Caco-2 (cell line): ENCODE results near the gene TIMP3. TPM values are rescaled to one million over a fixed set of nuclear protein-coding genes. Genes with fewer than 3 reads are reported as not detected.

Experiments used
- BruUV-seq: library from RNA; stranded (reverse); fragments of 400-500 nt; replicated peaks from 2 replicates; lab custom pipeline; 2021; lab: Mats Ljungman, UMichigan
- CTCF ChIA-PET: fragments of 300-600 bp; sonication (Branson Sonifier 250); formaldehyde crosslinking; loops from one replicate; lab custom pipeline; 2022; ENCODE audit warnings: antibody characterized with exemption; lab: Charles Lee
- POLR2A ChIA-PET: fragments of 300-600 bp; sonication (Branson Sonifier 250); formaldehyde crosslinking; loops from one replicate; lab custom pipeline; 2022; ENCODE audit warnings: antibody characterized with exemption; lab: Charles Lee
- DNase-seq, 2 experiments: peaks; one replicate each; pipeline versions ENCODE4 v3.0.0 to v3.0.0-alpha.2; 2020 to 2022
- H3K27me3 ChIP-seq: replicated peaks from 2 replicates; pipeline ENCODE4 v1.6.0; 2011; ENCODE audit warnings: low read length; ENCODE audit not compliant: control insufficient read depth, insufficient read depth
- H3K36me3 ChIP-seq: 2 replicates; pipeline ENCODE4 v1.5.1; 2011; ENCODE audit warnings: low read length; ENCODE audit not compliant: control insufficient read depth, insufficient read depth
- H3K4me1 ChIP-seq: fragments of 250-450 bp; sonication (Bioruptor Pico); 2 replicates; pipeline ENCODE4 v1.5.1; 2020; ENCODE audit warnings: mild to moderate bottlenecking
- H3K4me3 ChIP-seq: 2 replicates; pipeline ENCODE4 v1.5.1; 2011; ENCODE audit warnings: low read depth, mild to moderate bottlenecking, control low read depth, low read length
- H3K9me3 ChIP-seq: fragments of 250-450 bp; sonication (Bioruptor Pico); 2 replicates; pipeline ENCODE4 v1.5.1; 2020; ENCODE audit warnings: mild to moderate bottlenecking, moderate library complexity
- H3K27ac Mint-ChIP-seq: one replicate; pipeline ENCODE4 v1.8.0; 2022; ENCODE audit warnings: mixed read lengths; ENCODE audit not compliant: unreplicated experiment
- H3K27me3 Mint-ChIP-seq: one replicate; pipeline ENCODE4 v1.8.0; 2022; ENCODE audit warnings: mixed read lengths; ENCODE audit not compliant: insufficient read depth, unreplicated experiment
- H3K36me3 Mint-ChIP-seq: one replicate; pipeline ENCODE4 v1.8.0; 2022; ENCODE audit warnings: mild to moderate bottlenecking, mixed read lengths; ENCODE audit not compliant: insufficient read depth, unreplicated experiment
- H3K4me1 Mint-ChIP-seq: one replicate; pipeline ENCODE4 v1.8.0; 2022; ENCODE audit warnings: low read depth, mixed read lengths; ENCODE audit not compliant: unreplicated experiment
- H3K4me3 Mint-ChIP-seq: one replicate; pipeline ENCODE4 v1.8.0; 2022; ENCODE audit warnings: mild to moderate bottlenecking, moderate library complexity, mixed read lengths; ENCODE audit not compliant: unreplicated experiment
- H3K9me3 Mint-ChIP-seq: one replicate; pipeline ENCODE4 v1.8.0; 2022; ENCODE audit warnings: mixed read lengths; ENCODE audit not compliant: unreplicated experiment
- intact Hi-C: fragments of 100-400 bp; cut with micrococcal nuclease; formaldehyde crosslinking; loops from one replicate; pipeline ENCODE4 v1.10.0; 2022; ENCODE audit not compliant: unreplicated experiment
- total RNA-seq: library from RNA; stranded (reverse); gene quantifications from 2 replicates; pipeline ENCODE4 v1.2.3, GENCODE V29; 2022
- TF ChIP-seq, protein P1 (sequence below), 2 experiments: fragments of 200-600 bp in 1 of 2; IDR thresholded peaks; 1 replicate in 1 of 2; 2 replicates in 1 of 2; pipeline versions ENCODE4 v1.5.1 to v1.8.0; 2011 to 2022; ENCODE audit warnings: antibody characterized with exemption in 1 of 2, control low read depth in 1 of 2, inconsistent platforms in 1 of 2, low read depth in 1 of 2, low read length in 1 of 2, mild to moderate bottlenecking in 1 of 2, moderate library complexity in 1 of 2; ENCODE audit not compliant: insufficient read depth in 1 of 2, severe bottlenecking in 1 of 2, unreplicated experiment in 1 of 2

Gene TIMP3
- total RNA-seq, 1 experiment from 2014 or later: 86.4 TPM

DNA sequence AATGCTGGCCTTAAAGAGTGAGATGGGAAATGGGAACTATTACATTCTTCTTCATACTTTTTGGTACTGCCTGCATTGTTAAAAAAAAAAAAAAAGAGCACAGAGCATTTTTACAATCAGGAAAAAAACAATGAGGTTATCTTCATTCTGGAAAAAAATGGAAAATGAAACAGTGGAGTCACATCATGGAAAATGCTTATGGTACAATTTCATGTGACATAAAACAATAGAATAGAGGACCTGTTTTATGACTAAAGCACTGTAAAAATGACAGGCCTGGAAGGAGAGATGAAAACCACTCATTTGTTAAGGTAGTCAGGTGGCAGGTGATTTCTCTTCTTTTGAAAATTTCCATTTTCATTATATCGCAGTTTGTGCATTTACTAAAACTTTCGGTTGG lies 75.0 kb downstream of the TIMP3 start:
- TF ChIP-seq, protein P1, sequence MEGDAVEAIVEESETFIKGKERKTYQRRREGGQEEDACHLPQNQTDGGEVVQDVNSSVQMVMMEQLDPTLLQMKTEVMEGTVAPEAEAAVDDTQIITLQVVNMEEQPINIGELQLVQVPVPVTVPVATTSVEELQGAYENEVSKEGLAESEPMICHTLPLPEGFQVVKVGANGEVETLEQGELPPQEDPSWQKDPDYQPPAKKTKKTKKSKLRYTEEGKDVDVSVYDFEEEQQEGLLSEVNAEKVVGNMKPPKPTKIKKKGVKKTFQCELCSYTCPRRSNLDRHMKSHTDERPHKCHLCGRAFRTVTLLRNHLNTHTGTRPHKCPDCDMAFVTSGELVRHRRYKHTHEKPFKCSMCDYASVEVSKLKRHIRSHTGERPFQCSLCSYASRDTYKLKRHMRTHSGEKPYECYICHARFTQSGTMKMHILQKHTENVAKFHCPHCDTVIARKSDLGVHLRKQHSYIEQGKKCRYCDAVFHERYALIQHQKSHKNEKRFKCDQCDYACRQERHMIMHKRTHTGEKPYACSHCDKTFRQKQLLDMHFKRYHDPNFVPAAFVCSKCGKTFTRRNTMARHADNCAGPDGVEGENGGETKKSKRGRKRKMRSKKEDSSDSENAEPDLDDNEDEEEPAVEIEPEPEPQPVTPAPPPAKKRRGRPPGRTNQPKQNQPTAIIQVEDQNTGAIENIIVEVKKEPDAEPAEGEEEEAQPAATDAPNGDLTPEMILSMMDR (IDR thresholded peaks at IDR 0.05; ENCODE audit: insufficient read depth in 1 of 2, low read depth in 1 of 2, low read length in 1 of 2, severe bottlenecking in 1 of 2, unreplicated experiment in 1 of 2): no peak
- no peak for DNase-seq
- ChIA-PET CTCF (no interaction called here), POLR2A (no interaction called here)
- intact Hi-C loops: no loop called here
- Histone ChIP-seq H3K27me3 (no peaks in the 10 kb centered on the region; the same call in 1 of the 2 replicates), H3K36me3 (no peaks in the 10 kb centered on the region; the same call in 1 of the 2 replicates), H3K9me3 (no peaks in the 10 kb centered on the region), H3K4me1 (0 out of 2 replicates have a peak, but pooled peaks cover 4% of the 10 kb centered on the region), H3K4me3 (no peak overlapping the region)
- Mint-ChIP-seq H3K4me1 (no peaks in the 10 kb centered on the region), H3K4me3 (no peak overlapping the region), H3K27me3 (peaks cover 15% of the 10 kb centered on the region), H3K27ac (no peak overlapping the region), H3K9me3 (no peaks in the 10 kb centered on the region), H3K36me3 (no peaks in the 10 kb centered on the region)
- no TSS peak for BruUV-seq

- ChIA-PET POLR2A (no interaction called here), CTCF (no interaction called here)
- H3K27me3 Mint-ChIP-seq: peaks cover 12% of the 10 kb centered on the region
- Histone ChIP-seq H3K36me3 (no peaks in the 10 kb centered on the region; the same call in 1 of the 2 replicates), H3K27me3 (no peaks in the 10 kb centered on the region; the same call in 1 of the 2 replicates), H3K9me3 (no peaks in the 10 kb centered on the region), H3K4me3 (no peak overlapping the region), H3K4me1 (0 out of 2 replicates have a peak, but pooled peaks cover 4% of the 10 kb centered on the region)
- no peak for DNase-seq
- H3K4me3 Mint-ChIP-seq: no peak overlapping the region
- no peak overlapping the region for H3K27ac Mint-ChIP-seq
- intact Hi-C loops: no loop called here
- no TSS peak for BruUV-seq
- no peaks in the 10 kb centered on the region for H3K36me3 Mint-ChIP-seq
- TF ChIP-seq, protein P1 (IDR thresholded peaks at IDR 0.05; ENCODE audit: insufficient read depth in 1 of 2, low read depth in 1 of 2, low read length in 1 of 2, severe bottlenecking in 1 of 2, unreplicated experiment in 1 of 2): no peak
- H3K4me1 Mint-ChIP-seq: no peaks in the 10 kb centered on the region
- no peaks in the 10 kb centered on the region for H3K9me3 Mint-ChIP-seq
Measured at GRCh38 chr22:32877196-32877595, 75.7 kb downstream of the TIMP3 start.

GRCh38 chr22:32879550-32879949 lies 78.0 kb downstream of the TIMP3 start:
- Mint-ChIP-seq H3K27me3 (peaks cover 5% of the 10 kb centered on the region), H3K4me1 (no peaks in the 10 kb centered on the region), H3K4me3 (no peak overlapping the region), H3K36me3 (no peaks in the 10 kb centered on the region), H3K27ac (no peak overlapping the region), H3K9me3 (no peaks in the 10 kb centered on the region)
- Histone ChIP-seq H3K9me3 (no peaks in the 10 kb centered on the region), H3K4me3 (no peak overlapping the region), H3K36me3 (no peaks in the 10 kb centered on the region; the same call in 1 of the 2 replicates), H3K27me3 (no peaks in the 10 kb centered on the region; the same call in 1 of the 2 replicates), H3K4me1 (0 out of 2 replicates have a peak, but pooled peaks cover 4% of the 10 kb centered on the region)
- no TSS peak for BruUV-seq
- CTCF ChIA-PET: no interaction called here
- POLR2A ChIA-PET: interaction anchor here (0.6 kb wide), 1 partner anchor 1489 kb away, joined by 5 read pairs; no protein-coding TSS in a partner anchor
- TF ChIP-seq, protein P1 (IDR thresholded peaks at IDR 0.05; ENCODE audit: insufficient read depth in 1 of 2, low read depth in 1 of 2, low read length in 1 of 2, severe bottlenecking in 1 of 2, unreplicated experiment in 1 of 2): no peak
- intact Hi-C loops: no loop called here
- DNase-seq: no peak
